CD4-positive, alpha-beta T cell treated with Interleukin-12 subunit alpha and Interleukin-12 subunit beta, for 1 hour (primary cell): ENCODE results near the gene ANAPC7.
"Not testable (repeated sequence)": the region's sequence is repeated elsewhere in the genome, so short reads cannot be mapped to it uniquely, and the experiment has no call there.

ENCODE experiments used
- DNase-seq: peaks from one replicate; pipeline ENCODE4 v3.0.0-alpha.2; 2020

The ANAPC7 gene

GRCh38 chr12:110373425-110373824, 30.1 kb downstream of the ANAPC7 start:
- DNase-seq: no peak

DNA sequence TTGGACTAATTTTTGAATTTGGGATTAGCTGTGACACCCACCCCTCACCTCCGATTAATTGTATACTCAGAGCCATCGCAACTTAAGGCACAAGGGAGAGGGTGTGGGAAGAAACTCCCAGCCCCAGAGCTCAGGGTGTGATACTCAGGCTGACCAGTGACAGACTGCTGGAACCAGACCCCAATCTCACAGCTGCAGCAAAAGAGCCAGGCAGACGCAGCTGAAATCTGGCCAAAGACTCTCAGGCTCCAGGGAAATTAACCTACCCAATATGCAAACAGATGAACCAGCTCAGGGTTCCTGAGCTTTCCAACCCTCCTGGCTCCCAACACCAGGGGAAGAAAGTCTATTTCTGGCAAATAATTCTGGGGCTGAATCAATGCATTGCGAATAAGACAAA, 30.5 kb downstream of the ANAPC7 start:
- DNase-seq: no peak

GRCh38 chr12:110372056-110372425, 31.5 kb downstream of the ANAPC7 start:
- no peak for DNase-seq

DNA sequence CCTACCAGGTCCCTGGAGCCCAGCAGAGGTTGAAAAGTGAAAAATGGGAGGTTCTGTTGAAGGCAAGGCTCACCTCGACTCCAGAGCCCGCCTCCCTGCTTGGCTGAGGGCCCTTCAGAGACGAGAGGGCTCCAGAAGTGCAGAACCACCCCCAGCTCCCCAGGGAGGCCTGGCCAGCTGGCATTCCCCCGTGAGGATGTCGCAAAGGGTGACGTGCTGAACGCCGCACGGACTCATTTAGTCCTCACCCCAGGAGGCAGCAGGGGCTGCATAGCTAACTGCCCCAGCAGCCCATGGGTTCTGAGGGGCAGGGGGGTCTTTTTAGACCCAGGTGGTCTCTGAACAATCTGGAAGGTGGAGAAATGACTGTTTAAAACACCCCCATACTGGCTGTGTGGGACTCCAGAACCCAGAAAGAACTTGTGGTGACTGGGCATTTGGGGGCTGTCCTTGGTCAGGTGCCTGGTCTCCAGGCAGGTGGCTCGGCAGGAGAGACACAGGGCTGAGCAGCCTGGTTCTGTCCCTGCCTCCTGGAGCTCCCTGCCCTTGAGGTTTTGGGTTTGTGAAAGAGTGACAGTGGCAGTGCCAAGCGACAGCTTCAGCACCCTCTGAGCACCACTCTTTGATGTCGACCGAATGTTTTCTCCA, 32.0 kb downstream of the ANAPC7 start:
- DNase-seq: no peak

DNA sequence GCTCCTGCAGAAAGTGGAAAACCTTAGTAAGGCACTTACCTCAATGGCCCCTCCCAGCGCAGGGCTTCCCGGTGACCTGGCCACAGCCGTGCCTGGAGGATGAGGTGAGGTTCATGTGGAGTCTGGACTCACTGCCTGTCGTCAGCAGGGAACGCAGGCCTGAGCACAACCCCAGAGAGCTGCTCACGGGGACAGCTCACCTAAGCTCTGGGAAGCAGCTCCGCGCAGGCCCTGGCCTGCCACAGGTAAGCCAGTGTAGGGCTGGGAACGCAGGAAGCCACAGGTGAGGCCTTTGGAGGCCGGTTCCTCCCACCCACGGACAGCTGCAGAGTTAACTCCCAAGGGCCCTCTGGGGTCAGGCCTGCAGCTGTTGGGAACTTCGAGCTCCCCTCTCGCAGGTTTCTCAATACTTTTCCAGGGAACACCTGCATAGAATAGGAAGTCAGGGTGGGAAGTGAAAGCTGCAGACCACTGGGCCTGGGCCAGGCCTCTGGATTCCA, 32.7 kb downstream of the ANAPC7 start:
- no peak for DNase-seq

DNA sequence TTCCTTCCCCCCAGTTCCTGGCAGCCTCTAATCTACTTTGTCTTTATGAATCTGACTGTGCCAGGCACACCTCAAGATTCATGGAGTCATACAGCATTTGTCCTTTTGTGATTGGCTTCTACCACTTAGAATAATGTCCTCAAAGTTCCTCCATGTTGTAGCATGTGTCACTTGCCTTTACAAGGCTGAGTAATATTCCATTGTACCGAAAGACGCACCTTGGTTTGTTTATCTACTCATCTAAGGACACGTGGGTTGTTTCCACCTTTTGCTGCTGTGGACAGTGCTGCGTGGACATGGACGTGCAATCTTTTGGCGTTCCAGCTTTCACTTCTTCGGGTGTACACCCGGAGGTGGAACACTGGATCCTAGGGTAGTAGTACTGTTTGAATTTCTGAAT, 33.5 kb downstream of the ANAPC7 start:
- no peak for DNase-seq

GRCh38 chr12:110367181-110367864, 36.2 kb downstream of the ANAPC7 start:
- no peak for DNase-seq

- no peak for DNase-seq
These were observed 37.0 kb downstream of the ANAPC7 start for GRCh38 chr12:110366321-110367142.

GRCh38 chr12:110365489-110366320, 37.8 kb downstream of the ANAPC7 start:
- no peak for DNase-seq

DNA sequence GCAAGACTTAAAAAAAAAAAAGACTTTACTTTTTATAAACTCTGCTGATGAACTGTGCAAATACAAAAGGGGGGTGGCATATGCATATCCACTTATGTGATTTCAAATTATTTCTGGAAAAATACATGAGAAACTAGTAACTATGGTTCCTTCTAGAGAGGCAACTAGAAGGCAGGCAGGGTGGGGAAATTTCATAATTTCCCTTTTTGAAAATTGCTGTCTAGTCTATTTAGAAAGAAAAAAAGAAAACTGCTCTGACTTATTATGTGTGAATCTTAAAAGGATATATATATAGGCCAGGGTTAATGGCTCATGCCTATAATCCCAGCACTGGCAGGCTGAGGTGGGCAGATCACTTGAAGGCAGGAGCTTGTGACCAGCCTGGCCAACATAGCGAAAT, 42.3 kb downstream of the ANAPC7 start:
- DNase-seq: no peak

DNA sequence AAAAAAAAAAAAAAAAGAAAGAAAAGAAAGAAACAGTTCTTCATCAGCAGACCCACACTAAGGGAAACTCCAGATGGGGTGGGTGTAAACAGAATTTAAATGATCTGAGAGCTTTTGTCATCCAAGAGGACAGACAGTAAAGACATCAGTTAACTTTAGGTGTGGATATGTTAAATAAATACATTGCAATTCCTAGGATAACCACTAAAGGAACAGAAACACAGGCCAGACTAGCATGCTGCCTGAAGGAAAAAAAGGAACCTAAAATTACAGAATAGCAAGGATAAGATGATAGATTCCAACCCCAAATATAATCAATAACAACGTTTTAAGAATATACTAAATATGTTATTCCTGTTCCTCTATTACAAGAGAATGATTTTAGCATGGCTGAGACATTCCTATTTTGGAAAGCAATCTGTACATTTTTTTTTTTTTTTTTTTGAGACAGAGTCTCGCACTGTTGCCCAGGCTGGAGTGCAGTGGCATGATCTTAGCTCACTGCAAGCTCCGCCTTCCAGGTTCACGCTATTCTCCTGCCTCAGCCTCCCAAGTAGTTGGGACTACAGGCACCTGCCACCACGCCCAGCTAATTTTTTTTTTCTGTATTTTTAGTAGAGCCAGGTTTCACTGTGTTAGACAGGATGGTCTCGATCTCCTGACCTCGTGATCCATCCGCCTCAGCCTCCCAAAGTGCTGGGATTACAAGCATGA, 45.0 kb downstream of the ANAPC7 start:
- DNase-seq: not testable (repeated sequence)

- DNase-seq: peak; percentile 32
These were observed 48.4 kb downstream of the ANAPC7 start for GRCh38 chr12:110355073-110355472.

- no peak for DNase-seq
These were observed 49.2 kb downstream of the ANAPC7 start for GRCh38 chr12:110354172-110354780.

DNA sequence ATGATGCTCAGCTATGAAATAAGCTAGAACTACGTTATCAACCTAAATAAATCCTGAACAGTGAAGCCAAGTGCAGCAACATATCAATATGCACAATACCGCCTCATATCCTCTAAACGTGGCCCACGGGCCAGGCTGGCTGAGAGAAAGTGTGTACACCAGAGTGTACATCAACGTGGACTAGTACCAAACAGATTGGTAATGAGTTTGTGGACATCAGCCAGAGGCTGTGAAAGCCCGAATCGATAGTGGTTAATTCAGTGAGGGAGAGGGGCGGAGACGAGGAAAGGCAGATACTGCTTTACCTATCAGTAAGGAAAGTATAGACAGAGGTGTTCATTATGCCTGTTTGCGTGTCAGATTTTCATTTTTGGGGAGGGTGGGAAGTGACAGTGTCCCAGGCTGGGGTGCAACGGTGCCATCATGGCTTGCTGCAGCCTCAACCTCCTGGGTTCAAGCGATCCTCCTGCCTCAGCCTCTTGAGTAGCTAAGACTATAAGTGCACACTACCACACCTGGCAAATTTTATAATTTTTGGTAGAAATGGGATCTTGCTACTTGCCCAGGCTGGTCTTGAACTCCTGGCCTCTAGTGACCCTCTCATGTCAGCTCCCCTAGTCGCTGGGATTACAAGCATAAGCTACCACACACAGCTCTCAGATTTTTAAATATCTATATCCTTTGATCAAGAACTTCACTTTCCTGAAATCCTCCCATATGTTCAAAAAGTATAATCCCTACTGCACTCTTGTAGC, 50.1 kb downstream of the ANAPC7 start:
- DNase-seq: no peak

DNA sequence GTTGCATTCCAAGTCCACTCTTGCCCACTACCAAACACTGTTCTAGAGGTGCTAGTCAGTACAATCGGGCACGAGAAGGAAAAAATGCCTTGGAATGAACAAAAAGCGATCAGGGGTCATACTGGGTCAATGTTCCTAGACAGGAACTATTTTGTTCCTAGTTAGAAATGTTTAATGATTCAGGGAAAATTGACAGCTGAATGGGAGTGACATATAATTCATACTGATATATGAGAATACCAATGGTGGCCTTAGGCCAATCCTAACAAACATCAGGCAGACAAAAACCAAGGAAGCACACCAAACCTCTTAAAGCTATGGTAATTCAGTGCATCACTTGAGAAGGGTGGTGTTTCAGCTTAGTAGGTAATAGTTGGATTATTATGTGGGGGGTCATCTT, 51.1 kb downstream of the ANAPC7 start:
- DNase-seq: no peak

DNA sequence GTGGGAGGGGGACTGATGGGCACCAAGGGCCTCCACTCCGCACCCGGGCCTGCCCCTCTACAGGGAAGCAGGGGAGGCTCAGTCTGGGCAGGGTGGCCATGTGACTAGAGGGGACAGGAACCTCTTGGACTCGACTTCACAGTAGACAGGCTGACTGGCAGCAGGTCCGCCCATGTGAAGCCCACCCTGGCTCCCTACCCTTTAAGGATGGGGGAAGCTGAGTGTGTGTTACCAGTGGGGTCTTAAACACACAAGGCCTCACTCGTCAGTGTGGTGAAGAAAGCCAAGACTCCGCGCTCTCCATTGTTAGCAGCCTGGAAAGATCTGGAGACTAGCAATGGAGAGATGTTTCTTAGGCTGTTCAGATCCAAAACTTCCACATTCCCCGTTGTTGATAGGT, 52.4 kb downstream of the ANAPC7 start:
- DNase-seq: no peak

- DNase-seq: peak; percentile 24
These were observed 53.9 kb downstream of the ANAPC7 start for GRCh38 chr12:110349514-110350151.

GRCh38 chr12:110349096-110349495, 54.4 kb downstream of the ANAPC7 start:
- no peak for DNase-seq

GRCh38 chr12:110348431-110349059, 55.0 kb downstream of the ANAPC7 start:
- no peak for DNase-seq

DNA sequence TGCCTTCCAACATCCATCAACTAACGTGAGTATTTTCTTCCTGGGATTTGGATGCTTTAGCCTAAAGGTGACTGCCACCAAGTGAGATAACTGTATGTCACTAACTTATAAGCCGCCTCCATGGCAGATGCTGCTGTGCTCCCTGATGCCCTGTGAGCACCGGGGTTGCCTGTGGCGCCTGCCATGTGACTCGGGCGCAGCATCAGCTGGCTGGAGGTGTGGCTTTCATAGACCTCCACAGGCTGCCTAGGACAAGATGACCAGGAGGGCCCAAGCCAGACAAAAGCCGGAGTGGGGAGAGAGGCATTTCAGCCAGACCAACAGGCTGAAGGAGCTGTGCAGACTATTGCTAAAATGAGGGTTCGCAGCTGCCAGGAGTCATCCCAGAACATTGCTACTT, 55.7 kb downstream of the ANAPC7 start:
- no peak for DNase-seq
